GM20000 (cell line): ENCODE measurements around the gene SCN4A.

ENCODE experiments used
- DNase-seq: peaks from one replicate; pipeline ENCODE4 v3.0.0; 2012; ENCODE audit warnings: low spot score
- TF ChIP-seq, protein P1 (sequence below): IDR thresholded peaks from 2 replicates; pipeline ENCODE4 v1.5.1; 2012; ENCODE audit warnings: mild to moderate bottlenecking, control low read depth; ENCODE audit errors: extremely low read depth, missing control alignments

Gene SCN4A

DNA sequence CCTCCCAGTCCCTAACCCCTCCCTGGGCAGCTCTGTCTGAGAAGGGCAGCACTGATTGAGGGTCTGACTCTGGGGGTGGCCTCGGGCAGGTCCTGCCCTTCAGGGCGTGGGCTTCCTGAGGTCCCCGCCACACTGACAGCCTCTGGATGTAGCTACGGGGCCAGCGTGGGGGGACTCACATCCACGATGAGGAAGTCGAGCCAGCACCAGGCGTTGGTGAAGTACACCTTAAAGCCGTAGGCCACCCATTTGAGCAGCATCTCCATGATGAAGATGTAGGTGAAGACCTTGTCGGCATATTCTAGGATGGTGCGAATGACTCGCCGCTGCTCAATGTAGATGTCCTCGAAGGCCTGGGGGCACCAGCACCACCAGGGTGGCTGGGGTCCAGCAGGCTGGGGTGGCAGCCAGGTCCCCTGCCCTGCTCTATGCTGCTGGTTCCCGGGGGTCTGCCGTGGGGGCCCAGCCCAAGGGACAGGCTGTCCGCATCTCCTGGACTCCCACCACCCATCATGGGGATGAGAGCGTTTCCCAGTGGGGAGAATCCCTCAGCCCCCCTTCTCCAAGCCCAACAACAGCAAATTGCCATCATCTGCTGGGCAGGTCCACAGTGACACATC, 24.9 kb downstream of the SCN4A start:
- no peak for DNase-seq
- TF ChIP-seq, protein P1, sequence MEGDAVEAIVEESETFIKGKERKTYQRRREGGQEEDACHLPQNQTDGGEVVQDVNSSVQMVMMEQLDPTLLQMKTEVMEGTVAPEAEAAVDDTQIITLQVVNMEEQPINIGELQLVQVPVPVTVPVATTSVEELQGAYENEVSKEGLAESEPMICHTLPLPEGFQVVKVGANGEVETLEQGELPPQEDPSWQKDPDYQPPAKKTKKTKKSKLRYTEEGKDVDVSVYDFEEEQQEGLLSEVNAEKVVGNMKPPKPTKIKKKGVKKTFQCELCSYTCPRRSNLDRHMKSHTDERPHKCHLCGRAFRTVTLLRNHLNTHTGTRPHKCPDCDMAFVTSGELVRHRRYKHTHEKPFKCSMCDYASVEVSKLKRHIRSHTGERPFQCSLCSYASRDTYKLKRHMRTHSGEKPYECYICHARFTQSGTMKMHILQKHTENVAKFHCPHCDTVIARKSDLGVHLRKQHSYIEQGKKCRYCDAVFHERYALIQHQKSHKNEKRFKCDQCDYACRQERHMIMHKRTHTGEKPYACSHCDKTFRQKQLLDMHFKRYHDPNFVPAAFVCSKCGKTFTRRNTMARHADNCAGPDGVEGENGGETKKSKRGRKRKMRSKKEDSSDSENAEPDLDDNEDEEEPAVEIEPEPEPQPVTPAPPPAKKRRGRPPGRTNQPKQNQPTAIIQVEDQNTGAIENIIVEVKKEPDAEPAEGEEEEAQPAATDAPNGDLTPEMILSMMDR = no peak

DNA sequence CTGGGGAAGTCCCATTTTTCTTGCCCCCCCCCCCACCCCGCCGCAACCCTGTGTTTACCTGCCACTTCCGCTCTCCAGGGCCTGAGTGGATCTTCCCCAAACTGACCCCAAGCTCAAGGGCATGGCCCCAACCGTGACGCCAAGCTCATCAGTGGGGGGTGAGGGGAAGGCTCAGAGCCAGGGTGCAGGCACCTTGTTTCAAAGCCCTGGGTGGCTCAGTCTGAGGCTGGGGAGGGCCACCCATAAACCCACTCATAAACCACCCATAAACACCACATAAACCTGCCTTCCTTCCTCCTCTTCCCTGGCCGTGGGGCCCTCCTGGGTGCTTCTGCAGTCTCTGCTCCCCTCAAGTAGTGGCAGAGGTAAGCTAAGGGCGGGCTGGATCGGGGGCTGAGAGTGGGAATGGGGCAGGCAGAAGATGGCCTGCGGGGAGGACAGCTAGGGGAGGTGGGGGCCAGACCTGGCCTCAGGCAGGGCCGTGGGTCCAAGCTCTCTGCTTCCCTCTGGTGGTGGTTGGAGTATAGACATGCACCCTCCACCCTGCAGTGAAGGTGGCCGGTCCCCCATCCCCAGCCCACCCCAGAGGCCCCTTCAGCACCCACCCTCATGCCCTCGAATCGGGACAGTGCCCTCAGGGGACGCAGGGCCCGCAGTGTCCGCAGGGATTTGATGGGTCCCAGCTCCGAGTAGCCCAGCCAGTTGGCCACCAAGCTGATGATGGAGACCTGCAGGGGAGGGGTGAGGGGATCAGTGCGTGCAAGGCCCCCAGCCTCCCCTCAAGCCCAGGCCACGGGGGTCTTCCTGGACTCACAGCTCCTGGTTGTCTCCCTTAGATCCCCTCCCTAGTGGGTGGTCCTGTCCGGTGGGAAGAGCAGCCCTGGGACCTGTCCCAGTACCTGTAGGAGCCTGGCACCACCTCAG, 26.0 kb downstream of the SCN4A start:
- peak; percentile 91 for DNase-seq
- TF ChIP-seq, protein P1 = peak; percentile 62

DNA sequence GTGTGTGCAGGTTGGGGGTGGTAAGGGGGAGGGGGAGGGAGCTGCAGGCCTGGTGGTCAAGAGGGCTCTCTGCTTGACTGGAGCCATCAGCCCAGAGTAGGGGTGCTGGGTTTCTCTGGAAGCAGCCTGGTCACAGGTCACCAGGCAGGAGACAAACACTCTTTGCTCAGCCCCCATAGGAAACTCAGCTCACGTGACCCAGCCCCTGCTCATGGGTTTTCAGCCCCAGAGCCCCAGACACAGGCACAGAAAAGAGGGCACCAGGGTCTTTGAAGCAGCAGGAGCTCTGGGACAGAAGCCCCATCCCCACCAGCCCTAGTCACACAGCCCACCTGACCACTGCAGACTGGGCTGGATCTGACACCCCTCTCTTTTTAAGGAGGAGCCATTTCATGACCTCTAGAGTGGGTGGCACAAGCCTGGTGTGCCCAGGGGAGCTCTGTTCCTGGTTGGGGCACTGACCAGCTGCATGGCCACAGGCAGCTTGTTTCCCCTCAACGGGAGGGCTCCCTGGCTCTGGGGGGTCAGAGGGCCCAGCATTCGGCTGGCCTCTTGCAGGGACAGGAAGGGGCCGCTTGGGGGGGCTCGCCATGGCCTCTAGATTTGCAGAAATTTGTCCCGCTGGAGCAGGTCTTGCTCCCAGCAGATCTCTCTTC, 26.8 kb downstream of the SCN4A start:
- TF ChIP-seq, protein P1 = no peak
- DNase-seq = peak; percentile 74

DNA sequence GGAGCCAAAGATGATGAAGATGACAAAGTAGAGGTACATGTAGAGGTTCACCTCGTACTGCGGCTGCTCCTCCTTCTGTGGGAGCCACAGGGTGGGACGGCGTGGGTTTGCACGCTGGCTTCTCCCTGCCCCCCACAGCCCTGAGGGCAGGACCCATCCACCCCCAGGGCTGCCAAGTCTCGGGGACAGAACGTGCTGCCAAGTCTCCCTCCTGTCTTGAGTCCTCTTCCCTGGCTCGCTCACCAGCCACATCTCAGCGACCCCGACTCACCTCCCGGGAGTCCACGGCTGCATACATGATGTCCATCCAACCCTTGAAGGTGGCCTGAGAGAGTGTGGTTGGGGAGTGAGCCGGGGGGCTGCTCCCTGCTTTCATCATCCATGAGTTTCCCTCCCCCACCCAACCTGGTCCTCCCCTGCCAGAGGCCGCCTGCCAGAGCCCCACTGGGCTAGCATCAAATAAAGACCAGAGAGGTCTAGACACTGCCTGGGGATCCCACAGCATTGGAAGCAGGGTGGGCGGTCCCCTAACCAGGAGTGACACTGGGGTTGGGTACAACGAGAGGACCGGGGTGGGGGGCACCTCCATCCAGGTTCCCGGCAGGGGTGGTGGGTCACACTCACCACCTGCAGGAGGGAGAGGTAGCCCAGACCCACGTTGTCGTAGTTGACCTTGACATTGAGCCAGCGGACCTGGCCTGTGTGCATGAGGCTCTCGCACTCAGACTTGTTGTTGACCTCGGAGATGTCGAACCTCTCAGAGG, 27.8 kb downstream of the SCN4A start:
- TF ChIP-seq, protein P1 = no peak

DNA sequence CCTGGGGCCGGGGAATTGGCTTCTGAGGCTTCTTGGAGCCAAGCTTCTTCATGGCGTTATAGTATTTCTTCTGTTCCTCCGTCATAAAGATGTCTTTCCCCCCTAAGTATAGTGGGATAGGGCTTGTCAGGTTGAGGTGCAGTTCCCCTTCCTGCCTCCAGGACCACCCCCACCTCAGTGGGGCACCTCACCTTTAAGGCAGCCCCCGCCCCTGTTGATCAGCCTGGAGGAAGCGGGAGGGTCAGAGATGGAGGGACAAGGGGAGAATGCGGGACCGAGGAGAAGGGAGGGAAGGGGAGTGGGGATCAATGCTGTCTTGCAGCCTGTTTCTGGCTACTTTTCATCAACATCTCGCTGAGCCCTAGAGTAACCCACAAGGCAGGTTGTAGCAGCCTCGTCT, 29.0 kb downstream of the SCN4A start:
- TF ChIP-seq, protein P1 = no peak
- no peak for DNase-seq

More for the DNA sequence above, 27.8 kb downstream of the SCN4A start:
- no peak for DNase-seq

DNA sequence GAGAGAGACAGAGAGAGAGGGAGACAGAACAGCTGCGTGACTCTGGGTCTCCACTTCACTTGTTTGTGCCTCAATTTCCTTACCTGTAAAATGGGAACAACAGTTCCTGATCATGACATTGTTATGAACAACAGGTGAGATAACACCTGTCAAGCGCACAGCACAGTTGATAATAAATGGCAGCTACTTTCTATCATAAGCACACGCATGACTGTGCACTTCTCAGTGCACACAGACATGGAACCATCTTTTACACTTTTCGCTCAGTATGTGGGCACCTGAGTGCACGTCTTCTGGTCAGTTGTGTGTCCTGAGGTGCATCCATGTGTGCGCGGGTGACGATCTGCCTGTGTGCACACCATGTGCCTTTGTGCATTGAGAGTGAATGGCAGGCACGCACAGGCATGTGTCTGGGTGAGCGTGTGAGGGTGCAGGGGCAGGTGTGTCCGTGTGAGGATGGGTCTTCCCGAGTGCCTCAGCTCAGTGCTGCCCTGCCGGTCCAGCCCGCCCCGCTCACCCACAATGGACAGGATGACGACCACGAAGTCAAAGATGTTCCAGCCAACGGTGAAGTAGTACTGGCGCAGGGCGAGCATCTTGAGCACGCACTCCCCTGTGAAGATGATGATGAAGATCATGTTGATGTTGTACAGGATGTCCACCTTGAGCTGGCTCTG, 30.3 kb downstream of the SCN4A start:
- DNase-seq = no peak
- TF ChIP-seq, protein P1 = no peak
